ENCODE measurements around the gene NANS.

DNA sequence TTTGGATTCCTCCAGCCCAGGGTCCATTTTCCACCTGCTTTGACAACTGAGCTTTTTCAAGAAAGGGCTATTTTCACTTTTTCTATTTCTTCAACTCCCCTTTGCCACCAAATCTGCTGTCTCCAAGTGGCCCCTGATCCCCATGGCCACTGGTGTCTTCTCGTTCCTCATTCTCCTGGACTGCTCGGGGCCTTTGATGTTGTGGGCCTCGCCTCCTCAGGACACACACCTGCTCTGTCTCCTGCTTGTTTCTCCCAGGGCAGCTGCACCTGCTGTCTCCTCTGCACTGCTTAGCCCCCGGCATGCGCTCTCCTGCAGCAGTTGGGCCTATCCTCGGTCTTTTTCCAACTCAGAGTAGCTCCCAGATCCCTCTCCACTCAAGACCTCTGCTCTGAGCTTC, 16.3 kb upstream of the NANS start:
- TF ChIP-seq ESRRG (CRISPR knock-in tag; IDR thresholded peaks at IDR 0.05) = no peak
- TF ChIP-seq, protein P1, sequence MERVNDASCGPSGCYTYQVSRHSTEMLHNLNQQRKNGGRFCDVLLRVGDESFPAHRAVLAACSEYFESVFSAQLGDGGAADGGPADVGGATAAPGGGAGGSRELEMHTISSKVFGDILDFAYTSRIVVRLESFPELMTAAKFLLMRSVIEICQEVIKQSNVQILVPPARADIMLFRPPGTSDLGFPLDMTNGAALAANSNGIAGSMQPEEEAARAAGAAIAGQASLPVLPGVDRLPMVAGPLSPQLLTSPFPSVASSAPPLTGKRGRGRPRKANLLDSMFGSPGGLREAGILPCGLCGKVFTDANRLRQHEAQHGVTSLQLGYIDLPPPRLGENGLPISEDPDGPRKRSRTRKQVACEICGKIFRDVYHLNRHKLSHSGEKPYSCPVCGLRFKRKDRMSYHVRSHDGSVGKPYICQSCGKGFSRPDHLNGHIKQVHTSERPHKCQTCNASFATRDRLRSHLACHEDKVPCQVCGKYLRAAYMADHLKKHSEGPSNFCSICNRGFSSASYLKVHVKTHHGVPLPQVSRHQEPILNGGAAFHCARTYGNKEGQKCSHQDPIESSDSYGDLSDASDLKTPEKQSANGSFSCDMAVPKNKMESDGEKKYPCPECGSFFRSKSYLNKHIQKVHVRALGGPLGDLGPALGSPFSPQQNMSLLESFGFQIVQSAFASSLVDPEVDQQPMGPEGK (CRISPR knock-in tag; IDR thresholded peaks at IDR 0.05; ENCODE audit: borderline replicate concordance) = no peak
- TF ChIP-seq ARNTL (CRISPR knock-in tag; IDR thresholded peaks at IDR 0.05; ENCODE audit: borderline replicate concordance, low read depth) = no peak
- TF ChIP-seq, protein P2, sequence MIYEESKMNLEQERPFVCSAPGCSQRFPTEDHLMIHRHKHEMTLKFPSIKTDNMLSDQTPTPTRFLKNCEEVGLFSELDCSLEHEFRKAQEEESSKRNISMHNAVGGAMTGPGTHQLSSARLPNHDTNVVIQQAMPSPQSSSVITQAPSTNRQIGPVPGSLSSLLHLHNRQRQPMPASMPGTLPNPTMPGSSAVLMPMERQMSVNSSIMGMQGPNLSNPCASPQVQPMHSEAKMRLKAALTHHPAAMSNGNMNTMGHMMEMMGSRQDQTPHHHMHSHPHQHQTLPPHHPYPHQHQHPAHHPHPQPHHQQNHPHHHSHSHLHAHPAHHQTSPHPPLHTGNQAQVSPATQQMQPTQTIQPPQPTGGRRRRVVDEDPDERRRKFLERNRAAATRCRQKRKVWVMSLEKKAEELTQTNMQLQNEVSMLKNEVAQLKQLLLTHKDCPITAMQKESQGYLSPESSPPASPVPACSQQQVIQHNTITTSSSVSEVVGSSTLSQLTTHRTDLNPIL (CRISPR knock-in tag; IDR thresholded peaks at IDR 0.05; ENCODE audit: low read depth) = no peak
- no peak for TF ChIP-seq ZC3H10 (CRISPR knock-in tag; IDR thresholded peaks at IDR 0.05)
- TF ChIP-seq TOX (CRISPR knock-in tag; IDR thresholded peaks at IDR 0.05; ENCODE audit: borderline replicate concordance) = no peak
